8988T (cell line): ENCODE results near the gene NT5C1A.

ENCODE experiments used
- DNase-seq: peaks from one replicate; pipeline ENCODE4 v3.0.0; 2011

NT5C1A gene

DNA sequence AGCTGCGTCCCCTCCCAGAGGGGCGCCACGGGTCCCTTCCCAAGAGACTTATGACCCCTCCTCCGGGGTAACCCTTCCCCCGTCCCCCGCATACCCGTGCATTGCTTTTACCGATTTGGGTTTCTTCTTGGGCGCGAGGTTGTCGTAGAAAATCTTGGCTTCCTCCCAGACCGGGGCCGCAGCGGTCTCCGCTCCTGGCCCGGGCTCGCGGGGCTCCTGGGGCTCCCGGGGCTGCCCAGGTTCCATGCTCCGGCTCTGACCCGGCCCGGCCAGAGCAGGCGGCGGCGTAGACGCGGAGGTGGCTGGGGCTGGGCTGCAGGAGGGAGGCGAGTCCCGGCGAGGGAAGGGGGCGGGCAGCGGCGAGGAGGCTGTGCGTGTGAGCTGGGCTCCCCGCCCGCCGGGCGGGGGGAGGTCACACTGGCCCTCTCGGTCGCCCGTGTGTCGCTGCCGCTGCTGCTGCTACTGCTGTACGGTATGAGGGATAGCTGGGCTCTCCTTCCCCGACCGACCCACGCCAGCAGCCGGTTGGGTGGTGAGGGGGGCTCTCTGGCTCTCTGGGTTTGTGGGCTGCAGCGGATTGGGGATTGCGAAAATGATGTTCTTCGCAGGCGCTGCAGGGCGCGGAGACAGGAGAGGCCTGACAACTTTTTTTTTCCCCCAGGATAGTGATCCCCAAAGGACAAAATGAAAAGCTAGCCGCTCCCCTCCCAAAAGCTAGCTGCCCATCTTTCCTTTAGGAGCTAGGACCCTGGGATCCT is at the start of gene NT5C1A:
Gene NT5C1A (minus strand): TSS at position 315 of the 758 bp plus-strand sequence. CDS start 69 bp downstream, at position 246.
- peak; percentile 40 for DNase-seq

- DNase-seq = no peak
Measured at GRCh38 chr1:39721664-39722063, 49.8 kb upstream of the NT5C1A start.

DNA sequence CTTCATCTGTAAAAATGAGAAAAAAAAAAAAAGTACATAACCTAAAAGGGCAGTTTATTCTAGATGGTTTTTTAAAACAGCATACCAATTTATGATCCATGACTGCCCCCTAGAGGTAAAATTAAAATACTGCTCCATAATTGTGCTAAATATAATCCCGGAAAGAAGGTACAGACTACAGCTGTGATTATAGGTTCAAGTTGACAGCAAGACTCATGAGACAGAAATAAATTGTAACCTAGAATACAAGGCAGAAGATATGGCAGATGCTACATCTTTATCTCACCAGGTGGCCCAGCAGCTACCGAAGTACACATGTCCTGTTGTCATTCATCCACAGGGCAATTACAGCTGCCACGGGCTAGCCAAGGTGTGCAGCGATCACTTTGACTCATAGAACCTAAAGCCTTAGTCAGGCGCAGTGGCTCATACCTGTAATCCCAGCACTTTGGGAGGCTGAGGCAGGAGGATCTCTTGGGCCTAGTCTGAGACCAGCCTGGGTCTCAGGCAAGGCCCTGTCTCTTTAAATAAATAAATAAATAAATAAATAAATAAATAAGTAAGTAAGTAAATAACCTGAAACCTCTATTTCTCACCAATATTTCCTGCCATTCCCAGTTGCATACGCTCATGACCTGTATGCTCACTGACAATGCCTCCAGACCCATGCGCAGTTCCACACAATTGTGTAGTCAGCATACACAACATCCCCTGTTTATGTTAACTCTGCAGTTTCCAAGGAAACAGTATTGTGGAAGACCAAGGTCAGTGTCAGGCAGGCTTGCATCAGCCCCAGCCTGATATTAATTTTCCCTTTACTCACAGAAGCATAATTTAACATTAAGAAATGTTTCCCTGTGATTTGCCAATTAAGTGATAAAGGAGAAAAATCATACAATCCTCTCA is 48.4 kb upstream of the NT5C1A start:
- no peak for DNase-seq

DNA sequence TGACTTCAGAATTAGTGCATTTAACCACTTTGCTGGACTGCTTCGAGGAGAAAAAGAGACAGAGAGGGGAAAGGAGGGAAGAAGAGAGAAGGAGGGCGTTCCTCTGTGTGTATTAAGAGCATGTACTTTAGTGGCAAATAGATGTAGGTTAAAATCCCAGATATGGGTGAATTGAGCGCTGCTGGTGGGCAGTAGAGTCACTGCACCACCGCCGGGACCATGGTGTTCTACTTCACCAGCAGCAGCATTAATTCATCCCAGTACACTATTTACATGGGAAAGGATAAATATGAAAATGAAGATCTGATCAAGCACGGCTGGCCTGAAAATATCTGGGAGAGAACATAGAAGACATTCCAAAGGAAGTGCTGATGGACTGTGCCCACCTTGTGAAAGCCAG is 45.9 kb upstream of the NT5C1A start:
- DNase-seq = no peak

DNA sequence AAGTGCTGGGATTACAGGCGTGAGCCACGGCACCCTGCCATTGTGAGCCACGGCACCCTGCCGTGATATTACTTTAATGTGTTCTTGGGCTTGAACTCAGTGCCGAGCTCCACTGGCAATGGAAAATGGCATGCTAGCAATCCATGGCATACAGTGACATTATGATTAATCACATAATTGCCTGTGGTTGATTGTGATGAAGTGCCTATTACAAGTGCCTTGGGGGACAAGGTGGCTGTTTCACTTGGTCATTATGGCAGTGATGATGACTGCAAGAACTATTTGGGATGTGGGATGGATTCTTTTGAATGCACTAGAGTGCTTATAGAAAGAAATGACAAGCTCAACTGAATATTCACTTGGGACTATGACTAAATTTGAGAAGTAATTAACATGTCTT is 41.6 kb upstream of the NT5C1A start:
- no peak for DNase-seq

- DNase-seq = no peak
Measured at GRCh38 chr1:39711966-39712340, 40.0 kb upstream of the NT5C1A start.

DNA sequence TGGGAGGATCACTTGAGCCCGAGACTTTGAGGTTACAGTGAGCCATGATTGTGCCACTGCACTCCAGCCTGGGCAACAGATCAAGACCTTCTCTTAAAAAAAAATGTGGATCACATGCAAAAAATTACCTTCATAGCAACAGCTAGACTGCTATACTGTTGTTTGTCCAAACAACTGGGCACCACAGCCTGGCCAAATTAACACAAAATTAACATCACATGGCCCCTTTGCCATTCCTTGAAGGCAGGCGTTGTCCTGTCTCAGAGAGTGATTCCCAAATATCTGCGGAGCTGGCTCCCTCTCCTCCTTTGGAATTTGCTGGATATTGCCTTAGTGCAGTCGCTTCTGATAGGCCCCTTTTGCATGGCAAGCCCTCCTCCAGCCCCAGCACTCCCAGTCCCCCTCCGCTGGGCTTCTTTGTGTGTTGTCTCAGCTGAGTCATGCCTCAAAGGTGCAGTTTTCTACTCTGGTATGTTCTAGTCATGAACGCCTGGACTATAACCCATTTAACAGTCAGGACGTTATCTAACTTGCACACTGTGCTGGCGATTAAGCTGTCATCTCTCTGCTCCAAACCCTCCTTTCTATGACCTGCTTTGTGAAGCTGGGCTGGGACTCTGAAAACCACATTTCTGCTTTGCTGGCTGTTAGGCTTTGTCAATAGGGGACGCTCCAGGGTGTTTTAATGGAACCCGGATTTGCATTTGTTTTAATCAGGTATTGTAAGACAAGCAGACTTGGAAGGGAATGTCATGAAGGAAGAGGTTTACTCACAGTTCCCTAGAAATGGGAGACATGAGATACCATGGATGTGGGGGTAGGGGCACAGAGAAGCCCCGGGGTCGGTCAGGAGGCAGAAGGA is 39.4 kb upstream of the NT5C1A start:
- DNase-seq = no peak

DNA sequence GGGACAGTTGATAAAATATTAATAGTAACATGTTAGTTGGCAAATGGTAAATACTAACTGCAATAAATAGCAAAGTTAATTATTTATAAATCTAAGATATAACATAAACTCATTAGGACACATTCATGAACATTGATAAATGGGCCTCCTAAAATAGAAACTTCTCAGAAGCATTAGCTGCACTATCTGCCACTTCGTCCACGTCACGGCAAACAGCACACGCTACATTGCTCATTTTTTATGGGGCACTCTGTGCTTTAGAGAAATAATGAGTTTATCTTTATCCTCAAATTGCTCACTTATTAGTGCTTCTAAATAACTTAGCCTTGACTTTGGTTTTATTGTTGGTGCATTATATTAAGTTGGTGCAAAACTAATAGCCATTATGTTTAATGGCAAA is 35.6 kb upstream of the NT5C1A start:
- no peak for DNase-seq

DNA sequence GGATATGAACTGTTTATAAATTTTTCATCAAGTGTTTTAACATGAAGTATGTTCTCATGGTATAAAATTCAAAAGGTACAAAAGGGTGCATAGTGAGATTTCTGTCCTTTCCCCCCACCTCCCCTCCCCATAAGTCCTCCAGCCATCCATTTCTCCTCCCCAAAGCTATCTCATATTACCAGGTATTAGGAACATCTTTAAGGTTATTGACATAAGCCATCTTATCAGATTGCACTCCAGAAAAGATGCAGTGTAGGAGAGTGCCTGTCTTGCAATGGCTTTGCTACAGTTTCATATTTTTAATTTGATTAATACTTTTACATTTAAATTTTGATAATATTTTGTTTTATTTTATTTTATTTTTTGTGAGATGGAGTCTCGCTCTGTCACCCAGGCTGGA is 32.9 kb upstream of the NT5C1A start:
- no peak for DNase-seq

GRCh38 chr1:39701049-39701439 is 29.1 kb upstream of the NT5C1A start:
- DNase-seq = no peak

DNA sequence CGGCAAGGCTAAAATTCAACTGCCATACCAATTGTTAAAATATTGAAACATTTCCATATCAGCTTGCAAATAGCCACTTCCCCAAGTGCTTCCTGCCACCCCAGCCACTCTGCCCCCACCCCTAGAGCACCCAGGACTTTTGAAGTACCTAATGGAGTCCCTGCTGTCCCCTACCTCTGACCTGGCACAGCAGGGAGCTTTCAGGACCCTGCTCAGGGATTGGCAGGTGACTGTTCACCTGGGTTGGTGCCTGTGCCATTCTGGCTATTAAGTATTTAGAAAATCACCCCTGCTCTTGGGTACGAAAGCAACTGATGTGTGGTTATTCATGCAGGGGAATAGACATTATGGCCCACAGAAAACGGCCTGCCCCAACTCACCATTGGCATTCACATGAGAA is 28.4 kb upstream of the NT5C1A start:
- no peak for DNase-seq

GRCh38 chr1:39699419-39699818 is 27.5 kb upstream of the NT5C1A start:
- DNase-seq = no peak

- DNase-seq = no peak
Measured at GRCh38 chr1:39698568-39698967, 26.7 kb upstream of the NT5C1A start.

- DNase-seq = no peak
Measured at GRCh38 chr1:39696448-39696847, 24.5 kb upstream of the NT5C1A start.

DNA sequence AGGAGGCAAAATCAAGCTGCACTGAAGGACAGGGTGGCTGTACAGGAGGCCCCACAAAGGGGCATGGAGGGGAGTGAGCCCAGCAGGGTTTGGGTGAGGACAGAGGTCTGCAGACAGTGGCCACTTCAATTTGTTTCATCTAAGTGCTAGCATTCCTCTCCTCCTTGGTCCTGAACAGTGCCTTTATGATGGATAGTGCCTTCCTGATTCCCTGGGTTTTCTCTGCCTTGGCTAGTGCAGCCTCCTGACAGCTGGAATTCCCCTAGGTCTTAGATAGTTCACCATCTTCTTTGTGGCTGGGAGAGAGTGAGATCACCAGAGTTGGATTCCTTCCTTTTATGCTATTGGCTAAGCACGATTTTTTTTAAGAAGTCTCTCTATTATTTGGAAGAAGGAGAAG is 23.1 kb upstream of the NT5C1A start:
- DNase-seq = no peak

- no peak for DNase-seq
Measured at GRCh38 chr1:39694026-39694425, 22.1 kb upstream of the NT5C1A start.

- DNase-seq = no peak
Measured at GRCh38 chr1:39692152-39693074, 20.5 kb upstream of the NT5C1A start.

- peak; percentile 62 for DNase-seq
Measured at GRCh38 chr1:39691383-39692151, 19.7 kb upstream of the NT5C1A start, which contains the start of gene HPCAL4. Gene HPCAL4, minus strand, starts transcription at chr1:39691433. Its CDS starts 6,830 bp downstream, at chr1:39684603.

DNA sequence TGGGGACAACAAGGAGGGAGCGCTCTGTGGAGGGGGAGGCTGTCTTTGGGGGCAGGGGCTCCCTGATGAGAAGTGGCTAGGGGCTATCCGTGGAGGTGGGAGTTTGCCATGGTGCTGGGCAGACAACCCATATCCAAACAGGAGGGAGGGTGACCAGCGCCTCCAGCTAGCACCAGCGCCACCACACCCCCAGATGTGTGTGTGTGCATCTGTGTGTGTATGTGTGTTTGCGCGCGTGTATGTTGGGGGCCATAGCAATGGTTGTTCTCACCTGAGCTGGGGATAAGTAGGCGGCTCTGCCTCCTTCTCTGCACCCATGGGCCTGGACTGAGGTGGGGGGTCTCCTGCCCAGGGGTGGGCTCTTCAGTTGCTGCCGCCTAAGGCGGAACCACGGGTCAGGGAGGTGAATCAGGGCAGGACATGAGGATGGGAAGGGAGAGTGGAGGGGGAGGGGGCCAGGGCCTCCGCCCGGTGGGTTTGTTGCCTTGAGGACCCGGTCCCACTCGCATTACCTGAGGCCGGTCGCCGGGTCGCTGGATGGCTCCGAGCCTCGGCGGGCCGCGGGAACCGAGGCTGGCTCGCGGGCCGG is 19.0 kb upstream of the NT5C1A start:
- DNase-seq = no peak

DNA sequence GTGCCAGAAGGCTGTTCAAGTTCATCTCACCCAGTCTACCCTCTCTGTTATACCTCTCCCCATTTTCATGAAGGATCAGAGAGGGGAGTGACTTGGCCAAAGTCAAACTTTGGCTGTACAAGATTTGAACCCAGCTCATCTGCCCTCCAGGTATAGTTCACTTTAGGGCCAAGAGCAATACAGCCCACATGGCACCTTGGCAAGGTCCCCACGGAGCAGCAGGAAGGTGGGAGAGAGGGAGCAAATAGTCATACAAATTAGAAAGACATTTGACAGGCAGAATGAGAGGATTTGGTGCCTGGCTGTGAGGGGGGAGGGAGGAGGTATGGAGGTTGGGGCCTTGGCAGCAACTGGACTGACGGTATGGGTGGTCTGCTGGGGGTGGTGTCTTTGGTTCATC is 18.3 kb upstream of the NT5C1A start:
- no peak for DNase-seq

- no peak for DNase-seq
Measured at GRCh38 chr1:39689635-39690034, 17.7 kb upstream of the NT5C1A start.
